ENCODE data around the gene FRAT1.

- TF ChIP-seq CTCF (optimal IDR thresholded peaks at IDR 0.05 in 1 of 3, IDR thresholded peaks at IDR 0.05 in 1 of 3, conservative IDR thresholded peaks at IDR 0.05 in 1 of 3; ENCODE audit: extremely low read depth in 1 of 3, insufficient read depth in 2 of 3, low read length in 3 of 3): no peak
- TF ChIP-seq EZH2 (IDR thresholded peaks at IDR 0.05; ENCODE audit: low read length): no peak
These were observed 16.1 kb downstream of the FRAT1 start for GRCh38 chr10:97335188-97335619.
